Upper lobe of left lung (tissue), 4 donors: ENCODE data around the gene CADPS.

Experiments
- EP300 ChIP-seq, 4 donors: sonication (generic); formaldehyde crosslinking; IDR thresholded peaks; one replicate each; pipeline ENCODE4 v1.5.1; 2017; ENCODE audit warnings: antibody characterized with exemption in 4 of 4, control low read depth in 2 of 4
- POLR2A ChIP-seq, 4 donors: fragments of 450-650 bp; IDR thresholded peaks; one replicate each; pipeline ENCODE4 v1.5.1; 2016 to 2017; ENCODE audit warnings: antibody characterized with exemption in 4 of 4, mild to moderate bottlenecking in 2 of 4
- POLR2AphosphoS5 ChIP-seq, 2 donors: sonication (generic); formaldehyde crosslinking; IDR thresholded peaks; one replicate each; pipeline ENCODE4 v1.5.1; 2017; ENCODE audit warnings: antibody characterized with exemption in 2 of 2
- TF ChIP-seq, protein P1 (sequence below), 6 experiments: fragments of 450-650 bp in 4 of 6; fragments of 200-600 bp in 2 of 6; sonication (generic) in 2 of 6; IDR thresholded peaks; one replicate each; pipeline ENCODE4 v1.5.1; 2016 to 2019; ENCODE audit warnings: antibody characterized with exemption in 6 of 6

DNA sequence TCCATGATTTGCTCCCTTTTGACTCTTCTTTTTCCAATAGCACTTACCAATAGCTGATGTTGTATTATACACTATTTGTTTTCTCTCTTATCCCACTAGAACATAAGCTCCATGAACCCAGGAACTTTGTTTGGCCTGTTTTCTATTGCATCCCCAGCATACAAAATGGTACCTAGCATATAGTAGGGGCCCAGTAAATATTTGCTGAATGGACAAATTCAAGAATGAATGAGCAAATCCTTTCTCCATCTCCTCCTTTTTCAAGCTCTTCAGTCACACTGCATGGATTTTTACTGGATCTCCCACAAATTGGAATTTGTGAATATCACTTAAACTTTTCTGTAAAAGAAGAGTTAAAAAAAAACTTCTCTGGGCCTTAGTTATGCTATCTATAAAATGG lies 435.2 kb downstream of the CADPS start:
- TF ChIP-seq POLR2A (IDR thresholded peaks at IDR 0.05) (no peak), EP300 (IDR thresholded peaks at IDR 0.05) (no peak), POLR2AphosphoS5 (IDR thresholded peaks at IDR 0.05) (no peak)
- TF ChIP-seq, protein P1, sequence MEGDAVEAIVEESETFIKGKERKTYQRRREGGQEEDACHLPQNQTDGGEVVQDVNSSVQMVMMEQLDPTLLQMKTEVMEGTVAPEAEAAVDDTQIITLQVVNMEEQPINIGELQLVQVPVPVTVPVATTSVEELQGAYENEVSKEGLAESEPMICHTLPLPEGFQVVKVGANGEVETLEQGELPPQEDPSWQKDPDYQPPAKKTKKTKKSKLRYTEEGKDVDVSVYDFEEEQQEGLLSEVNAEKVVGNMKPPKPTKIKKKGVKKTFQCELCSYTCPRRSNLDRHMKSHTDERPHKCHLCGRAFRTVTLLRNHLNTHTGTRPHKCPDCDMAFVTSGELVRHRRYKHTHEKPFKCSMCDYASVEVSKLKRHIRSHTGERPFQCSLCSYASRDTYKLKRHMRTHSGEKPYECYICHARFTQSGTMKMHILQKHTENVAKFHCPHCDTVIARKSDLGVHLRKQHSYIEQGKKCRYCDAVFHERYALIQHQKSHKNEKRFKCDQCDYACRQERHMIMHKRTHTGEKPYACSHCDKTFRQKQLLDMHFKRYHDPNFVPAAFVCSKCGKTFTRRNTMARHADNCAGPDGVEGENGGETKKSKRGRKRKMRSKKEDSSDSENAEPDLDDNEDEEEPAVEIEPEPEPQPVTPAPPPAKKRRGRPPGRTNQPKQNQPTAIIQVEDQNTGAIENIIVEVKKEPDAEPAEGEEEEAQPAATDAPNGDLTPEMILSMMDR (IDR thresholded peaks at IDR 0.05) = no peak
